Choroid plexus epithelial cell (primary cell): Measurements from ENCODE around the gene MARCHF5.

Source experiments
- DNase-seq: peaks from one replicate; pipeline ENCODE4 v3.0.0-alpha.2; 2010; ENCODE audit warnings: low read depth
- H3K4me3 ChIP-seq: 2 replicates; pipeline ENCODE4 v1.5.1; 2011; ENCODE audit warnings: low read depth, mild to moderate bottlenecking, control low read depth, low read length, moderate library complexity
- CTCF ChIP-seq: conservative IDR thresholded peaks from 2 replicates; pipeline ENCODE4 v1.5.1; 2011; ENCODE audit warnings: low read depth, mild to moderate bottlenecking, control low read depth, inconsistent platforms, low read length, moderate library complexity

Gene MARCHF5

DNA sequence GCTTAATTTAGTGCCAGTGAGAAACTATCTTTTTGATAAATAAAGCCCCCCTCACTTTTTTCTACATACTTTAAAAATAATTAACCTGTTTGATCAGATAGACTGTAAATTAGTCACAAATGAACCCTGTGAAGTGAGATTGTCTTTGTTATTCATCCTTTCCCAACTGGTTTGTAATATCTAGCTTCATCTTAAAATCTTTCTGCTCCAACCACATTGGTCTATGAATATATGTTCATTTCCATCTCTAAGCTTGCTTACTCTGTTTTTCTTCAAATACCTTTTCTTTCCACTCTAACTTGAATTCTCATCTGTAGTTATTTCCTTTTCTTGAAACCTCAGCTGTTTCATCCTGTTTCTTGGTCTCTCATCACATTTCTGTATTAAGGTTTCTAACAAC is 12.1 kb downstream of the MARCHF5 start:
- no peak for TF ChIP-seq CTCF
- no peak for DNase-seq
- H3K4me3 ChIP-seq: no peak overlapping the region

DNA sequence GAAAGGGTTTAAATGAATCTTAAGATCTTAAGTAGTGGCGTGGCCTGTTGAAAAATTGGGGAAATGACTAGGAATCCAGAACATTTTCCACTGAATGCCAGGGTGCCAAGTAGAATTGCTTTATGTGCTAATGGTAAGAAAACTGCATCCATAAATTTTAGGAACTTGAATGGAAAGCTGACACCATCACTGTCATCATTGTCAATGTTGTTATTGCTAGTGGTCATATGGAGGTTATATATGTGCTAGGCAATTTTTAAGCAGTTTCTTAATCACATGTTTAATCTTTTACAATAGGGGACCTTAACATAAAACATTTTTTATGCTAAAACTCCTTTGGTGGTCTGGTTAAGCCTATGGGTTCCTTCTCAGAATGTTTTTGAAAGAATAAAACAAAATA is 13.1 kb downstream of the MARCHF5 start:
- no peak for TF ChIP-seq CTCF
- DNase-seq: no peak
- no peak overlapping the region for H3K4me3 ChIP-seq

DNA sequence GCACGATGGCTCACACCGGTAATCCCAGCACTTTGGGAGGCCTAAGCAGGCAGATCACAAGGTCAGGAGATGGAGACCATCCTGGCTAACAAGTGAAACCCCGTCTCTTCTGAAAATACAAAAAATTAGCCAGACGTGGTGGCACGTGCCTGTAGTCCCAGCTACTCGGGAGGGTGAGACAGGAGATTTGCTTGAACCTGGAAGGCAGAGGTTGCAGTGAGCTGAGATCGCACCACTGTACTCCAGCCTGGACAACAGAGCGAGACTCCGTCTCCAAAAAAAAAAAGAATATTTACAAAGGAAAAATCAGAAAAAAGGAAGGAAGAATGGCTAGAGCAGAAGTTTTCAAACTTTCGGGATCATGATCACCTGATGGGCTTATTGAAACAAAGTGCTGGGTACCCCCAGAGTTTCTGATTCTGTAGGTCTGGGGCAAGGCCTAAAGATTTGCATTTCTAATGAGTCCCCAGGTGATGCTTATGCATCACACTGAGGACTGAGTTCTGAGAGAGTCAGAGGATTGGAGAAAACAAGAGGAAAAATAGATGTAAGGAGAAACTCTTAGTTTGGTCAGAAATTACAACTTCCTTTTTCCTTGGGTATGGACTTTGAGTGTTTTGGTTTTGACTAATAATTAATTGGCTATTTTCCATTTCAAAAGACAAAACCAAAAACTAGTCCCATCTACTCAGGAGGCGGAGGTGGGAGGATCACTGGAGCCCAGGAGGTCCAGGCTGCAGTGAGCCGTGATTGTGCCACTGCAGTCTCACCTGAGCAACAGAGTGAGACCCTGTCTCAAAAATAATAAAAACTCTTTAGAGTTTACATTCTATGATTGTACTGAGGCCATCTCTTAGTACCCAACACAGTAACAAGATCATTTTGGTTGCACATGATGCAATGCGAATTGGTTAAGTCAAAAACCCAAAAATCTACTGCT is 14.4 kb downstream of the MARCHF5 start:
- DNase-seq: no peak
- no peak for TF ChIP-seq CTCF
- H3K4me3 ChIP-seq: no peak overlapping the region

- no peak for DNase-seq
- no peak overlapping the region for H3K4me3 ChIP-seq
- TF ChIP-seq CTCF: no peak
Measured at GRCh38 chr10:92309272-92309671, 18.3 kb downstream of the MARCHF5 start.

DNA sequence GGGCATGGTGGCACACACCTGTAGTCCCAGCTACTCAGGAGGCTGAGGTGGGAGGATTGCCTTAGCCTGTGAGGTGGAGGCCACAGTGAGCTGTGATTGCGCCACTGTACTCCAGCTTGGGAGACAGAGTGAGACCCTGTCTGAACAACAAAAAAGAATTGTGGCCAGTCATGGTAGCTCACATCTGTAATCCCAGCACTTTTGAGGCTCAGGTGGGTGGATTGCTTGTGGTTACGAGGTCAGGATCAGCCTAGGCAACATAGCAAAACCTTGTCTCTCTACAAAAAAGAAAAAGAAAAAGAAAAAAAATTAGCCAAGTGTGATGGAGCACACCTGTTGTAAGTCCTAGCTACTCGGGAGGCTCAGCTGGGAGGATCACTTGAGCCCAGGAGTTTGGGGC is 22.8 kb downstream of the MARCHF5 start:
- H3K4me3 ChIP-seq: no peak overlapping the region
- TF ChIP-seq CTCF: no peak
- no peak for DNase-seq

DNA sequence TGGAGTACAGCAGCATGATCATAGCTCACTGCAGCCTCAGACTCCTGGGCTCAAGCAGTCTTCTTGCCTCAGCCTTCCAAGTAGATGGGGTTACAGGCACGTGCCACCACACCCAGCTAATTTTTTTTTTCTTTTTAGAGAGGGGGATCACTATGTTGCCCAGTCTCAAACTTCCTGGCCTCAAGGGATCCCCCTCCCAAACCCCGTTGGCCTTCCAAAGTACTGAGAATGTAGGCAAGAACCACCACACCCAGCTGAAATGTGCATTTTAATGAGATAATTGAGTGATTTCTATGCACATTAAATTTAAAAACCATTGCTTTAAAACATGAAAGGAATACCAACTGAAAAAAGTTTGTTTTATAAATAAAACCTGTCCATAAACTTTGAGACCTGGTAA is 25.6 kb downstream of the MARCHF5 start:
- DNase-seq: no peak
- H3K4me3 ChIP-seq: no peak overlapping the region
- TF ChIP-seq CTCF: no peak

GRCh38 chr10:92323079-92323478 is 32.1 kb downstream of the MARCHF5 start:
- no peak for TF ChIP-seq CTCF
- H3K4me3 ChIP-seq: no peak overlapping the region

More at GRCh38 chr10:92323079-92323478, 32.1 kb downstream of the MARCHF5 start:
- DNase-seq: no peak
